SH-SY5Y (cell line): ENCODE data around the gene USH2A.

Experiments
- GATA2 ChIP-seq: IDR thresholded peaks from 2 replicates; pipeline ENCODE4 v1.6.1; 2011; ENCODE audit warnings: mild to moderate bottlenecking, low read depth, low read length
- GATA3 ChIP-seq: IDR thresholded peaks from 2 replicates; pipeline ENCODE4 v1.6.1; 2011; ENCODE audit warnings: low read depth, mild to moderate bottlenecking, low read length, moderate library complexity

DNA sequence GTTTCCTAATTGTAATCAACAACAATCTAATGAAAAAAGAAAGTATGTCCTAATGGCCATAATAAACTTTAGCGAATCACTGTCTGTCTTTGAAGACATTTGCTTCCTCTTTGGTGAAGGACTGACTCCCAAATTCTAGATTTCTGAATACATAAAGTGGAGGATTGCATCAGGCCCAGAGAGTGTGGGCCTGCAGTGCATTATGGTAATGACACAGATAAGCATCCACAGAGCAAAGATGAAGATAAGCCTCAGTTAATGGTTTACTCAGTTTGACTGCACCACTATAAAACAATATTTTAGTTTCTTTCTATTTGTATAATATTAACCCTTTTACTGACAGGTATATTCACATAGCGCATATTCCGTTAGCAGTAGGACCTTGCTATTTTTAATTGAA, 490.7 kb downstream of the USH2A start:
- TF ChIP-seq GATA2 = peak; percentile 93
- peak; percentile 98 for TF ChIP-seq GATA3
